CD14-positive monocyte (primary cell): ENCODE data around the gene CFAP107. TPM values are rescaled to one million over a fixed set of nuclear protein-coding genes. Genes with fewer than 3 reads are reported as not detected.

Experiments used
- DNase-seq, 3 donors: peaks; one replicate each; pipeline ENCODE4 v3.0.0-alpha.2; 2011 to 2022
- H2AFZ ChIP-seq: 2 replicates; pipeline ENCODE4 v1.6.0; 2012; ENCODE audit warnings: mild to moderate bottlenecking, low read depth, low read length, inconsistent platforms; ENCODE audit not compliant: insufficient read depth, poor library complexity, severe bottlenecking
- H3K27ac ChIP-seq, 2 donors: 1 replicate in 1 of 2; 2 replicates in 1 of 2; pipeline ENCODE4 v1.5.1; 2012 to 2013; ENCODE audit warnings: low read length in 2 of 2, control low read depth in 1 of 2, inconsistent platforms in 1 of 2, low read depth in 1 of 2, mild to moderate bottlenecking in 1 of 2
- H3K27me3 ChIP-seq, 2 donors: one replicate each; pipeline versions ENCODE4 v1.6.0 to v1.6.1; 2011 to 2013; ENCODE audit warnings: low read length in 2 of 2; ENCODE audit not compliant: control insufficient read depth in 2 of 2, insufficient read depth in 2 of 2
- H3K36me3 ChIP-seq, 2 donors: replicated peaks in 1 of 2; 1 replicate in 1 of 2; 2 replicates in 1 of 2; pipeline versions ENCODE4 v1.5.1 to v1.6.1; 2012 to 2013; ENCODE audit warnings: low read length in 2 of 2, control low read depth in 1 of 2, inconsistent platforms in 1 of 2, mild to moderate bottlenecking in 1 of 2; ENCODE audit not compliant: insufficient read depth in 2 of 2, control insufficient read depth in 1 of 2
- H3K4me1 ChIP-seq, 2 donors: 1 replicate in 1 of 2; 2 replicates in 1 of 2; pipeline versions ENCODE4 v1.5.1 to v1.6.1; 2012 to 2013; ENCODE audit warnings: low read length in 2 of 2, control low read depth in 1 of 2, inconsistent platforms in 1 of 2, mild to moderate bottlenecking in 1 of 2, moderate library complexity in 1 of 2; ENCODE audit not compliant: insufficient read depth in 2 of 2, control insufficient read depth in 1 of 2
- H3K4me2 ChIP-seq: replicated peaks from 2 replicates; pipeline ENCODE3; 2012; ENCODE audit warnings: low read length, moderate library complexity, mild to moderate bottlenecking; ENCODE audit not compliant: poor library complexity, severe bottlenecking; ENCODE audit errors: extremely low read depth
- H3K4me3 ChIP-seq, 3 experiments: fragments of 200-600 bp in 1 of 3; sonication (generic) in 1 of 3; replicated peaks in 1 of 3; 1 replicate in 2 of 3; 2 replicates in 1 of 3; pipeline ENCODE4 v1.5.1; 2011 to 2013; ENCODE audit warnings: low read length in 3 of 3, mild to moderate bottlenecking in 3 of 3, control low read depth in 2 of 3, low read depth in 2 of 3, inconsistent platforms in 1 of 3, moderate library complexity in 1 of 3
- H3K79me2 ChIP-seq: 2 replicates; pipeline ENCODE4 v1.6.0; 2012; ENCODE audit warnings: mild to moderate bottlenecking, control low read depth, inconsistent platforms, low read length, moderate library complexity; ENCODE audit not compliant: insufficient read depth
- H3K9ac ChIP-seq: 2 replicates; pipeline ENCODE4 v1.6.0; 2017; ENCODE audit warnings: low read length, mild to moderate bottlenecking; ENCODE audit not compliant: insufficient read depth, poor library complexity, severe bottlenecking
- H3K9me3 ChIP-seq, 2 donors: replicated peaks in 1 of 2; 1 replicate in 1 of 2; 2 replicates in 1 of 2; pipeline versions ENCODE4 v1.5.1 to v1.6.1; 2012 to 2013; ENCODE audit warnings: low read length in 2 of 2, control low read depth in 1 of 2; ENCODE audit not compliant: control insufficient read depth in 1 of 2, insufficient read depth in 1 of 2
- H4K20me1 ChIP-seq: 2 replicates; pipeline ENCODE4 v1.6.0; 2012; ENCODE audit warnings: mild to moderate bottlenecking, low read length, control low read depth, moderate library complexity; ENCODE audit not compliant: insufficient read depth
- H3K27ac Mint-ChIP-seq, 7 donors: one replicate each; pipeline ENCODE4 v1.8.0; 2020; ENCODE audit warnings: mild to moderate bottlenecking in 7 of 7, mixed read lengths in 7 of 7, moderate library complexity in 6 of 7, inconsistent platforms in 2 of 7
- H3K27me3 Mint-ChIP-seq, 3 donors: one replicate each; pipeline ENCODE4 v1.8.0; 2021 to 2022; ENCODE audit warnings: low read depth in 3 of 3, mild to moderate bottlenecking in 3 of 3, mixed read lengths in 3 of 3, moderate library complexity in 3 of 3, inconsistent platforms in 1 of 3
- H3K36me3 Mint-ChIP-seq, 2 donors: one replicate each; pipeline ENCODE4 v1.8.0; 2020; ENCODE audit warnings: mixed read lengths in 2 of 2, inconsistent platforms in 1 of 2, mild to moderate bottlenecking in 1 of 2
- H3K4me1 Mint-ChIP-seq: one replicate; pipeline ENCODE4 v1.8.0; 2020; ENCODE audit warnings: mild to moderate bottlenecking, mixed read lengths
- H3K4me3 Mint-ChIP-seq, 2 donors: one replicate each; pipeline ENCODE4 v1.8.0; 2020; ENCODE audit warnings: mild to moderate bottlenecking in 2 of 2, mixed read lengths in 2 of 2, moderate library complexity in 1 of 2
- H3K9me3 Mint-ChIP-seq, 7 donors: one replicate each; pipeline ENCODE4 v1.8.0; 2020 to 2022; ENCODE audit warnings: mixed read lengths in 7 of 7, mild to moderate bottlenecking in 6 of 7, moderate library complexity in 6 of 7, inconsistent platforms in 2 of 7
- WGBS: methylation state at CpG from one replicate; pipeline ENCODE4 v1.1.5; 2013; ENCODE audit warnings: missing lambda C conversion rate; ENCODE audit not compliant: insufficient coverage; 5-methylcytosine and 5-hydroxymethylcytosine counted together
- intact Hi-C, 2 donors: fragments of 100-400 bp; cut with micrococcal nuclease; formaldehyde crosslinking; loops; one replicate each; pipeline versions ENCODE4 v1.15.0 to v1.15.1; 2023
- polyA plus RNA-seq, 3 donors: library from polyadenylated mRNA; depleted of rRNA in 1 of 3; unstranded in 2 of 3; stranded (reverse) in 1 of 3; fragments of 300-500 nt in 2 of 3; fragments of >200 nt in 1 of 3; fragmentation: Illumina TruSeq in 2 of 3; gene quantifications; 1 replicate in 2 of 3; 2 replicates in 1 of 3; pipeline ENCODE4 v1.2.3, GENCODE V29; 2012 to 2021
- TF ChIP-seq, protein P1 (sequence below): fragments of 200-600 bp; IDR thresholded peaks from one replicate; pipeline ENCODE4 v1.8.0; 2022; ENCODE audit warnings: antibody characterized with exemption, mild to moderate bottlenecking

The CFAP107 gene
- polyA plus RNA-seq, 3 donors: not detected

DNA sequence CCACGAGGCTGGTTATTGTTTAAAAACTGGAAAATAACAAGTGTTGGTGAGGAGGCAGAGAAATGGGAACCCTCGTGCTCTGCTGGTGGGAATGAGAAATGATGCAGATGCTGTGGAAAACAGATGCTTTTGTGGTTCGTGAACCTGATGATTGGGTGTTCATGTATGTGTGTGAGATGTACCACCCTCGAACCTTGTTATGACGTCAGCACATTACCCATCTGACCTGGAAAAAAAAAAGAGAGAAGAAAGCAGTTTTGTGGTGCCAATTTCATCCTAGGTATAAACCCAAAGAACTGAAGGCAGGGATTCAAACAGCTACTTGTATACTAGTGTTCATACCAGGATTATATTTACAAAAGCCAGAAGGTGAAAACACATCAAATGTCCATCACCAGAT lies 6.4 kb upstream of the CFAP107 start:
- WGBS: 94% methylated on average over 2 of the region's 5 CpGs
- Histone ChIP-seq H3K27me3 (peaks cover 0 to 3% of the 10 kb centered on the region in 2 donors), H3K9ac (no peak overlapping the region), H3K4me3 (no peak overlapping the region), H3K36me3 (no peaks in the 10 kb centered on the region), H3K9me3 (no peaks in the 10 kb centered on the region), H3K4me2 (no peak overlapping the region), H3K27ac (no peak overlapping the region), H3K79me2 (no peaks in the 10 kb centered on the region), H3K4me1 (no peaks in the 10 kb centered on the region), H2AFZ (no peak overlapping the region), H4K20me1 (no peaks in the 10 kb centered on the region)
- peaks cover 0 to 8% (median 3%) of the 10 kb centered on the region in 3 donors for H3K27me3 Mint-ChIP-seq
- no peaks in the 10 kb centered on the region for H3K36me3 Mint-ChIP-seq
- TF ChIP-seq, protein P1, sequence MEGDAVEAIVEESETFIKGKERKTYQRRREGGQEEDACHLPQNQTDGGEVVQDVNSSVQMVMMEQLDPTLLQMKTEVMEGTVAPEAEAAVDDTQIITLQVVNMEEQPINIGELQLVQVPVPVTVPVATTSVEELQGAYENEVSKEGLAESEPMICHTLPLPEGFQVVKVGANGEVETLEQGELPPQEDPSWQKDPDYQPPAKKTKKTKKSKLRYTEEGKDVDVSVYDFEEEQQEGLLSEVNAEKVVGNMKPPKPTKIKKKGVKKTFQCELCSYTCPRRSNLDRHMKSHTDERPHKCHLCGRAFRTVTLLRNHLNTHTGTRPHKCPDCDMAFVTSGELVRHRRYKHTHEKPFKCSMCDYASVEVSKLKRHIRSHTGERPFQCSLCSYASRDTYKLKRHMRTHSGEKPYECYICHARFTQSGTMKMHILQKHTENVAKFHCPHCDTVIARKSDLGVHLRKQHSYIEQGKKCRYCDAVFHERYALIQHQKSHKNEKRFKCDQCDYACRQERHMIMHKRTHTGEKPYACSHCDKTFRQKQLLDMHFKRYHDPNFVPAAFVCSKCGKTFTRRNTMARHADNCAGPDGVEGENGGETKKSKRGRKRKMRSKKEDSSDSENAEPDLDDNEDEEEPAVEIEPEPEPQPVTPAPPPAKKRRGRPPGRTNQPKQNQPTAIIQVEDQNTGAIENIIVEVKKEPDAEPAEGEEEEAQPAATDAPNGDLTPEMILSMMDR: no peak
- no peak for DNase-seq
- H3K4me1 Mint-ChIP-seq: no peaks in the 10 kb centered on the region
- no peak overlapping the region for H3K4me3 Mint-ChIP-seq
- H3K27ac Mint-ChIP-seq: no peak overlapping the region
- intact Hi-C loops: no loop called here
- peaks cover 0 to 10% (median 4%) of the 10 kb centered on the region in 7 donors for H3K9me3 Mint-ChIP-seq

DNA sequence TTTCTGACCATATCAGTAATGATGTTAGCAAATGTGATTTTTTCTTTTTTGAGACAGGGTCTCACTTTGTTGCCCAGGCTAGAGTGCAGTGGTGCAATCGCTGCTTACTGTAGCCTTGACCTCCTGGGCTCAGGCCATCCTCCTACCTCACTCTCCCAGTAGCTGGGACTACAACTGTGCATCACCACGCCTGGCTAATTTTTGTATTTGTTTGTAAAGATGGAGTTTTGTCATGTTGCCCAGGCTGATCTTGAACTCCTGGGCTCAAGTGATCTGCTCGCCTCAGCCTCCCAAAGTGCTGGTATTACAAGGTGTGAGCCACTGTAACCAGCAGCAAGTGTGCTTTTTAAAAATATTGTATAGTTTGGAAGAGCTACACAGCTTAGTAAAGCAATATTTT lies 4.1 kb upstream of the CFAP107 start:
- intact Hi-C loops: no loop called here
- no peaks in the 10 kb centered on the region for H3K27me3 ChIP-seq
- no peak for DNase-seq
- Mint-ChIP-seq H3K4me1 (no peaks in the 10 kb centered on the region), H3K27ac (no peak overlapping the region), H3K4me3 (no peak overlapping the region), H3K27me3 (peaks cover 3 to 6% (median 5%) of the 10 kb centered on the region in 3 donors), H3K36me3 (no peaks in the 10 kb centered on the region), H3K9me3 (peaks cover 0 to 9% (median 5%) of the 10 kb centered on the region in 7 donors)
- no peak overlapping the region for H3K4me3 ChIP-seq
- no peaks in the 10 kb centered on the region for H3K4me1 ChIP-seq
- 83% methylated on average over 1 of the region's 3 CpGs for WGBS
- H3K27ac ChIP-seq: no peak overlapping the region
- TF ChIP-seq, protein P1: no peak
- H2AFZ ChIP-seq: no peak overlapping the region
- H3K36me3 ChIP-seq: no peaks in the 10 kb centered on the region
- no peak overlapping the region for H3K4me2 ChIP-seq
- no peaks in the 10 kb centered on the region for H4K20me1 ChIP-seq
- H3K9ac ChIP-seq: no peak overlapping the region
- peaks cover 0 to 3% of the 10 kb centered on the region in 2 donors for H3K9me3 ChIP-seq
- H3K79me2 ChIP-seq: no peaks in the 10 kb centered on the region
